Islet of Langerhans (tissue), 1 donor: ENCODE data around the gene PODXL2.
"Not testable (repeated sequence)": the region's sequence is repeated elsewhere in the genome, so short reads cannot be mapped to it uniquely, and the experiment has no call there.

ENCODE experiments used
- FAIRE-seq: peaks from one replicate; lab custom pipeline; 2011; peaks lifted over from hg19 to GRCh38; lab: Jason Lieb, UNC

Gene PODXL2

DNA sequence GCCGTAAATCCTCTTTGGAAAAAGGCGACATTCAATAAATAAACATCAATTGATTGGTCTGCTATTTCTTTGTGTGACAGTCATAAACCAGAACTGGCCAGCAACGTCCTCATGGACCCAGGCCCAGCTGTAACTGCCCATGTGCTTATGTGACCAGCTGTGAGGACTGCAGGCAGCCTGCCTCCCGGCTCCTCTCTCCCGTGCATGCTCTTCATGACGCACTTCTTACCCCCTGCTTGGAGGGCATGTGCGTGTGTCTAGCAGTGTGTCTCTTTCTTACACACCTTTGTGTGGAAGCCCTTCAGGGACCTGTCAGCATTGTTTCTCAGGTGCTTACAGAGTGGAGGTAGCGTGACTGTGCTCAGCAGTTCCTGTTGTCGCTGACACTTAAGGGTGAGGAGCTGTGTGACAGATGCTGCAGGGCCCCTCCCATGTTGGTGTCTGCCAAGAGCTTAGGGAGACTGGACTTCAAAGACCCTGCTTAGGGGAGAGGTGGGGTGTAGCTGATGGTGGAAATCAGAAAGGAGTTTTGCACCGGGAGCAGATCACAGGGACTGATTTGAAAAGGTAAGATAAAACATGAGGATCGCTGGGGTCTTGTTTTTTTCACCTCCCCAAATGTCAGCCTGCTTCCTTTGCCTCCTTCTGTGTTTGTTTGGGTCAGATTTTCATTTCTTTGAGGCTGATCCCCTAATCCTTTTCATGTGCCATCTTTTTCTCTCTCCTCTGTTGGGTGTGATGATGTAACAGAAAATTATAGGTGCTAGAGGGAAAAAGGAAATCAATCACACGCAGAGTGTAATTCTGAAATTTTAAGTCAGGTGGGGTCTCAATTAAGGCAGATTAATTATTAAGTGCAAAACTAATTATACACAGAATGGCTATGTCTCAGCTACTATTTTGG, 2.1 kb downstream of the PODXL2 start:
- no peak for FAIRE-seq

GRCh38 chr3:127632035-127632820, 3.2 kb downstream of the PODXL2 start:
- no peak for FAIRE-seq

GRCh38 chr3:127634653-127635052, 5.7 kb downstream of the PODXL2 start:
- FAIRE-seq: no peak

GRCh38 chr3:127637546-127637945, 8.6 kb downstream of the PODXL2 start:
- no peak for FAIRE-seq

- FAIRE-seq: no peak
Observed at GRCh38 chr3:127637971-127638370, 9.0 kb downstream of the PODXL2 start.

- no peak for FAIRE-seq
Observed at GRCh38 chr3:127639173-127640041, 10.4 kb downstream of the PODXL2 start.

DNA sequence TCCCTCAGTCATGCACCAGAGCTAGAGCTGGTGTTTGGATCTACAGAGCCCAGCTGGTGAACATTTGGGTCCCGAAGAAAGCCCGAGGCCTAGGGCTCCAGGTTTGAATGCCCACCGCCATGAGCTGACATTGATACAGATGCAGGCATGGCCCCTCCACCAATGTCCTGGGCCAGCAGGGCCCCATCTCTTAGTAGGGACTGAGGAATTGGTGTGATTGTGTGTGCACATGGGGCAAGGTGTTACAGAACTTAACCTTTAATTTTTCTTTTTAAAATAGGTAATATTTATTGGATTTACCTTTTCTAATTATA, 11.0 kb downstream of the PODXL2 start:
- FAIRE-seq: no peak

- FAIRE-seq: no peak
Observed at GRCh38 chr3:127644641-127645370, 15.8 kb downstream of the PODXL2 start.

GRCh38 chr3:127645371-127646015, 16.5 kb downstream of the PODXL2 start:
- FAIRE-seq: no peak

DNA sequence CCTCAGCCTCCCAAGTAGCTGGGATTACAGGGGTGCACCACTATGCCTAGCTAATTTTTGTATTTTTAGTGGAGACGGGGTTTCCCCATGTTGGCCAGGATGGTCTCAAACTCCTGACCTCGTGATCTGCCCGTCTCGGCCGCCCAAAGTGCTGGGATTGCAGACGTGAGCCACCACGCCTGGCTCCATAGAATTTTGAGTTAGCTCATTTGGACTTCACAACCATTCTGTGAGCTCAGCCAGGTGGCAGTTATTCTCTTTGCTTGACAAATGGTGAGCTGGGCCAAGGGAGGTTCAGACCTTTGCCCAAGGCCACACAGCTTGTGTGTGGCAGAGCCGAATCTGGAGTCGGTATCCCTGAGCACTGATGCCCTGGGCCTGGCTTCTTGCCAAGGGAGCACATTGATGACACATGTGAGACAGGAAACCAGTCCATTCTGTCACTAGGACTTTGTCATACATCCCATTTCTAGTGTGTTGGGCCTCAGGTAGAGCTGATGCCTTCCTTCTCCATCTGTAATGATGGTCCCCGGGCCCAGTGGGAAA, 17.6 kb downstream of the PODXL2 start:
- no peak for FAIRE-seq

GRCh38 chr3:127647166-127647844, 18.3 kb downstream of the PODXL2 start:
- no peak for FAIRE-seq

- FAIRE-seq: no peak
Observed at GRCh38 chr3:127647845-127648204, 18.8 kb downstream of the PODXL2 start.

- no peak for FAIRE-seq
Observed at GRCh38 chr3:127650236-127650635, 21.3 kb downstream of the PODXL2 start.

DNA sequence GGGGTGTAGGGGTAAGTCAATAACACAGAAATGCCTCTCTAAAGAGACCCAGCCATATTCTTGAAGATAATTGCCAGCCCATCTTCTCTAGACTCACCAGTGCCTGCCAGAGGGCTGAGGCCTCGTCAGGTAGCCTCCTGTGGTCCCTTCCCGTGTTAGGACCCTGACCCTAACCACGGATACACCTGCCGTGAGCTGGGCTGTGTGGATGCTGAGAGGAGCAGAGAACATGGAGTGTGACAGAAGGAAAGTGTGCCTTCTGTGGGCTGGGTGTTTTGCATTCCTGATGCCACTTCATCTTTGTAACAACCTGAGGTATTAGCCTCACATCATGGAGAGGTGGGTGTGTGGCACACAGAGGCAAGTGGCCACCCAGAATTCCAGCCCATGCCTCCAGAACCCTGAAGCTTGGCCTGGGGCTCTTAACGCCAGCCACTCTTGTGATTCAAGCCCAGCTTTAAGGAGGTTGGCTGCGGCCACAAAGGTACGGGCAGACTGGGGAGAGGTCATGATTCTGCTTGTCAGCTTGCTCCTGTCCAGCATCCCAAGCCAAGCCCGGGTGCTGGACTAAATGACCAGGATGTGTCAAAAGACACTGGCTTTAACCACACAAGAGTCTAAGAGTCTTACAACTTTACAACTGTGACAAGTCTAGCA, 22.7 kb downstream of the PODXL2 start:
- no peak for FAIRE-seq

GRCh38 chr3:127652246-127652995, 23.4 kb downstream of the PODXL2 start:
- FAIRE-seq: no peak

DNA sequence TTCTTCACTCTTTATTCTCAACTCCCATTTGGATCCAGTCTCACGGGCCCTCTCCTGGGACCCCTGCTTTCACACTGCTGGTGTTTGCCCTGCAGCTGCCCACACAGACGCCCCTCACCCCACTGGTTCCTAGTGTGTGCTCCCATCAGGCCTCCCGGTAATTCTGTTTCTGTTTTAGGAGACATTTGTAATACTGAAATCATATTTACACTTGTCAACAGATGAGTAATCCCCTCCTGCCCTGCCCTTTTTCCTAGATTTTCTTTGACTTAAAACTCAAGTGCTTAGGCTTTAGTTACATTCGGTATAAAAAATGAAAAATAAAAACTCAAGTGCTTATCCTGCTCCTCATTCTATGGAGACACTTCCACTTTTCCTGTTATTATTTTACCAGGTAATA, 25.4 kb downstream of the PODXL2 start:
- FAIRE-seq: no peak

GRCh38 chr3:127654993-127655392, 26.0 kb downstream of the PODXL2 start:
- FAIRE-seq: not testable (repeated sequence)

- no peak for FAIRE-seq
Observed at GRCh38 chr3:127655641-127656040, 26.7 kb downstream of the PODXL2 start.

GRCh38 chr3:127656906-127657305, 27.9 kb downstream of the PODXL2 start:
- FAIRE-seq: no peak
